Mesothelial cell of epicardium (in vitro differentiated cells): ENCODE data around the gene RPS3. TPM values are rescaled to one million over a fixed set of nuclear protein-coding genes. Genes with fewer than 3 reads are reported as not detected.
A peak's percentile ranks its signal among the peaks of the same experiment; 100 is the strongest.
"Not testable (repeated sequence)": the region's sequence is repeated elsewhere in the genome, so short reads cannot be mapped to it uniquely, and the experiment has no call there.

Source experiments
- DNase-seq, 2 experiments: peaks; one replicate each; pipeline ENCODE4 v3.0.0; 2021; ENCODE audit warnings: low spot score in 2 of 2; ENCODE audit not compliant: unreplicated experiment in 2 of 2
- H3K27ac Mint-ChIP-seq: 2 replicates; pipeline ENCODE4 v1.8.0; 2021; ENCODE audit warnings: mixed read lengths
- H3K27me3 Mint-ChIP-seq: 2 replicates; pipeline ENCODE4 v1.8.0; 2021; ENCODE audit warnings: low read depth, mixed read lengths
- H3K36me3 Mint-ChIP-seq: 2 replicates; pipeline ENCODE4 v1.8.0; 2021; ENCODE audit warnings: mixed read lengths
- H3K4me1 Mint-ChIP-seq: 2 replicates; pipeline ENCODE4 v1.8.0; 2021; ENCODE audit warnings: mixed read lengths
- H3K4me3 Mint-ChIP-seq: 2 replicates; pipeline ENCODE4 v1.8.0; 2021; ENCODE audit warnings: mild to moderate bottlenecking, moderate library complexity, mixed read lengths
- H3K9me3 Mint-ChIP-seq: 2 replicates; pipeline ENCODE4 v1.8.0; 2021; ENCODE audit warnings: mixed read lengths
- CTCF ChIP-seq: fragments of 200-600 bp; sonication (generic); IDR thresholded peaks from one replicate; pipeline ENCODE4 v1.5.0; 2021; ENCODE audit warnings: antibody characterized with exemption; ENCODE audit not compliant: unreplicated experiment
- total RNA-seq: library from RNA; stranded (reverse); gene quantifications from 3 replicates; pipeline ENCODE4 v1.2.1, GENCODE V29; 2021

The RPS3 gene
- total RNA-seq, 1 donor from 2014 or later = 2,848 TPM

DNA sequence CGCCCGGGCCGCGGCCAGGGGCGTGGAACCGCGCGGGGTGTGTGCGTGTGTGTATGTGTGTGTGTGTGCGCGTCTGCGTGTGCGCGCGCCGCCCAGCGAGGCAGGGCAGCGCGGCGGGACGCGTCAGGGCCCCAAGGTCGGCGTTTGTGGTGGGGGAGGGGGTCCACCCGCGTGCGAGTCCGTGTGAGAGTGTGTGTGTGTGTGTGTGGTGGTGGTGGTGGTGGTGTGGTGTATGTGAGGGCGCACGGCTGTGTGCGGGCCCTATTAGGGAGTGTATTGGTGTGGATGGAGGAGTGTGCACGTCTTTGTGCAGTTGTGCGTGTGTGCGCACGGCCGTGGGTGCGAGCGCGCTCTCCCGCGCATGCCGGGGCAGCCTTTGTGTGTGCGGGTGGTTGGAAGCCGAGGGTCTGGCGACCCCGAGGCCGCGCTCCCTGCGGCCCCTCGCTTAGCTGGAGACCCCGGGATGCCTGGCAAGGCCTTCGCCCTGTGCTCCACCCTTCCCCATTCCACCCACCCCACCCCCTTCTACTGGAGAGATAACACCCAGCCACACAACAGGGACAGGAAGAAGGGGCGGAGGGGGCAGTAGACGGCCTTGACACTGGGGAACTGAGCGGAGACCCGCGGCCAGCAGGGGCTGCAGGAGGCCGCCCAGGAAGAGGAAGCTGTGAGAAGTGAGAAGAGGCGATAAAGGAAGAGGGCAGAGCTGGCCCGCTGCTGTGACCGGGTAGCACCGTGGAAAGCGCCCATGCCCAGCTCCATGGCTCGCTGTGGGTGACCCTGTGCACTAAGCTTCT, 47.3 kb upstream of the RPS3 start:
- Mint-ChIP-seq H3K27me3 (peaks cover 12% of the 10 kb centered on the region), H3K27ac (peak overlapping the region; percentile 53), H3K4me3 (peak overlapping the region; percentile 76), H3K36me3 (no peaks in the 10 kb centered on the region), H3K9me3 (no peaks in the 10 kb centered on the region), H3K4me1 (peaks cover 33% of the 10 kb centered on the region)
- DNase-seq = no peak
- TF ChIP-seq CTCF = no peak

DNA sequence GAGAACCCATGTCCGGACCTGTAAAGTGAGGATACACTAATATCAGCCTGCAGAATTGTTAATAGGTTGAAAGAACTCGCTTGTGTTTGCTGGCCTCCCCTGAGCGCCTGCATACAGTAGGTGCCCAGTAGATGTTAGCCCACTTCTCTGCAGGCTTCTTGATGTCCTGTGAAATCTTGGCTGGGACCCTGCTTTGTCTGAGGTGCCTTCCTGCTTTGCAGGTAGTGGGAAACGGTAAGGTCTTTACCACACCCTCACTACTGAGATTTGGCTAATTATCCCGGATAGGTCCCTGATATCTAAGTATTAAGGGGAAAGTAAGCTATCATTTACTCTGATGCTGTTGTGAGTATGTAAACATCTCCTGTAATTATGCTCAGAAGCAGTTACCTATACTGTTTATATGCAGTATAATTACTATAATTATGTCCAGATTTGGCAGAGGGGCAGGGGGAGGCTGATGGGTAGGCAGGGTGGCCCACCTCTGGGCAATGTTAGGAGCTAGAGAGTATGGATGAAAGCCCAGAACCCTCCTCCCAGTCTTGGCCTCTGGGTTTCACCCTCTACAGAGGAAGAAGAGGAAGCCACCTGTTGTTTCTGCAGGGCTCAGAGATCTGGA, 46.6 kb upstream of the RPS3 start:
- no peak for TF ChIP-seq CTCF
- Mint-ChIP-seq H3K4me3 (peak overlapping the region; percentile 76), H3K27me3 (peaks cover 12% of the 10 kb centered on the region), H3K4me1 (peaks cover 32% of the 10 kb centered on the region), H3K36me3 (no peaks in the 10 kb centered on the region), H3K27ac (peak overlapping the region; percentile 43), H3K9me3 (no peaks in the 10 kb centered on the region)
- DNase-seq = no peak

DNA sequence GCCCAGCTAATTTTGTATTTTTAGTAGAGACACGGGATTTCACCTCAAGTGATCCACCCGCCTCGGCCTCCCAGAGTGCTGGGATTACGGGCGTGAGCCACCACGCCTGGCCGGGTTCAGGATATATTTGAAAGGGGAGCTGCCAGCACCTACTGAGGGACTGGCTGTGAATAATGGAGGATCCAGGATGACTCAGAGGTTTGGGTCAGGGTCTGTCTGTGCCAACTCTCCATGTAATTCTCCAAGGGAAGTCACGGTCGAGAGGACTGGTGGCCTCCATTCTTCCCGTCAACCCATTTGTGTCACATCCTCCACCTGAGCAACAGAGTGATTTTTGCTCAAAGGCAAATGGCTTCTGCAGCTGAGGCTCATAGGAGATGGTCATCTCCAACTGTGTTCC, 44.3 kb upstream of the RPS3 start:
- no peaks in the 10 kb centered on the region for H3K36me3 Mint-ChIP-seq
- H3K27me3 Mint-ChIP-seq = peaks cover 12% of the 10 kb centered on the region
- H3K27ac Mint-ChIP-seq = no peak overlapping the region
- no peak for DNase-seq
- peaks cover 18% of the 10 kb centered on the region for H3K4me1 Mint-ChIP-seq
- TF ChIP-seq CTCF = no peak
- no peaks in the 10 kb centered on the region for H3K9me3 Mint-ChIP-seq
- no peak overlapping the region for H3K4me3 Mint-ChIP-seq

DNA sequence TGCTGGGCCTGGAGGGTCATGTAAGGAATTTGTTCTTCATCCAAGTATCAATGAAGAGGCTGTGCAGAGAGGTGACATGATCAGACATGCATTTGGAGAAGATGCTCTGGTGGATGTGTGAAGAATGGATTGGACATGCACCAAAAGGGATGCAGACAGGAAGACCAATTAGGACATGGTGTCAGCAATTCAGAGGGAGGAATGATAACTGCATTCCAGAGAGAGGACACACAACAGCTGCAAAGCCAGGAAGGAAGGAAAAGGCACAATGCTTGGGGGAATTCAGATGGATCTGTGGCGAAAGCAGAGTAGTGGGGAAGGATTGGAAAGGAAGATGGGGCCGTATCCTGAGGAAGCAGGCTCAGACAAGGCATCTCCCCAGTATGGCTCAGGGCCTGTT, 42.7 kb upstream of the RPS3 start:
- Mint-ChIP-seq H3K27me3 (peaks cover 4% of the 10 kb centered on the region), H3K27ac (no peak overlapping the region), H3K4me3 (no peak overlapping the region), H3K9me3 (no peaks in the 10 kb centered on the region), H3K36me3 (no peaks in the 10 kb centered on the region), H3K4me1 (peaks cover 8% of the 10 kb centered on the region)
- DNase-seq = no peak
- no peak for TF ChIP-seq CTCF

- not testable (repeated sequence) for H3K36me3 Mint-ChIP-seq, H3K4me3 Mint-ChIP-seq
Observed at GRCh38 chr11:75362285-75362684, 37.0 kb upstream of the RPS3 start.

DNA sequence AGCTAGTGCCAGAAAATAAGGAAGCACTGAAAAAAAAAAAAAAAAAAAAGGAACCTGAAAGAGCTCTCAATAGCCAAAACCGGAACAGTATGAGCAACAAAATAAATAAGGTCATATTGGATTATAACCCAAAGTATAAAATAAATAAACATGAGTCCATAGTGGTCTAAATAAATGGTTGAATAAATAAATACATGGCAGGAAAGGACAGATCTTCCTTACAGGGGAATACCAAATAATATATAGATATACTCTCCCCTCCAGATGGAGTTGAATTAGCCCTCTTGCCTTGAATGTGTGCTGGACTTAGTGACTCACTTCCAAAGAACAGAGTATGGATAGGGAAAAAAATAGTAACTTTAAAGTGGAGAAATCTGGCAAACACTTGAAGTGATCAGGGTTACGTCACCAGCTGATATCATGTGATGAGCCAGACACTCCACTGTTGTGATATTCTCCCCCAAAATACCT, 33.6 kb upstream of the RPS3 start:
- TF ChIP-seq CTCF = no peak
- Mint-ChIP-seq H3K4me3 (no peak overlapping the region), H3K27ac (no peak overlapping the region), H3K4me1 (no peaks in the 10 kb centered on the region), H3K9me3 (peaks cover 3% of the 10 kb centered on the region), H3K27me3 (peaks cover 2% of the 10 kb centered on the region), H3K36me3 (no peaks in the 10 kb centered on the region)
- DNase-seq = no peak

More at GRCh38 chr11:75362285-75362684, 37.0 kb upstream of the RPS3 start:
- DNase-seq, H3K9me3 Mint-ChIP-seq, H3K27ac Mint-ChIP-seq, H3K4me1 Mint-ChIP-seq, H3K27me3 Mint-ChIP-seq: not testable (repeated sequence)

DNA sequence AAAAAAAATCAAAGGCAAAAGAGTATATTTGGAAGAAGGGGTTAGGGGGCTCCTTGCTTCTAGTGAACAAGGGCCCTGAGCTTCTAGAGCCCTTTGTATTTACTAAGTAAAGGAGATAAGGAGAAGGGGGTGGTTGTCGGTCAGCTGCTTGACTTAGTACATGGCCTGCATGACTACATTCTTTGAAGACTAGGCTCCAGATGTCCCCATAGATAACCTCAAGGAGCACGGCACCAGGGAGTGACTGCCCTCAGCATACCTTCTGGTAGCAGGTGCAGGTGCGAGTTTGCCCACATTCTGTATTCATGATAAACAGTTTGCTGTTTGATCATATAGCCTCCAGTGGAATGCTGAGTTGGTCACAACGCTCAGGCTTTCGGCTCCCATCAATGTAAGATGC, 32.5 kb upstream of the RPS3 start:
- H3K36me3 Mint-ChIP-seq, H3K4me3 Mint-ChIP-seq, H3K9me3 Mint-ChIP-seq, H3K27ac Mint-ChIP-seq, DNase-seq, H3K4me1 Mint-ChIP-seq, H3K27me3 Mint-ChIP-seq: not testable (repeated sequence)
